Measurements from ENCODE around the gene SDK1. TPM values are rescaled to one million over a fixed set of nuclear protein-coding genes. Genes with fewer than 3 reads are reported as not detected.

Gene SDK1
- total and polyA plus RNA-seq, 11 donors = 2.2 to 5.8 (median 3.4) TPM

GRCh38 chr7:4135301-4135700, 834.2 kb downstream of the SDK1 start:
- no peak for DNase-seq
- Histone ChIP-seq H3K36me3 (no peaks in the 10 kb centered on the region), H3K4me3 (no peak overlapping the region), H3K9me3 (no peaks in the 10 kb centered on the region), H3K27ac (no peak overlapping the region), H3K27me3 (no peaks in the 10 kb centered on the region), H3K4me1 (no peaks in the 10 kb centered on the region)
- TF ChIP-seq POLR2A (IDR thresholded peaks at IDR 0.05) = no peak
- TF ChIP-seq, protein P1, sequence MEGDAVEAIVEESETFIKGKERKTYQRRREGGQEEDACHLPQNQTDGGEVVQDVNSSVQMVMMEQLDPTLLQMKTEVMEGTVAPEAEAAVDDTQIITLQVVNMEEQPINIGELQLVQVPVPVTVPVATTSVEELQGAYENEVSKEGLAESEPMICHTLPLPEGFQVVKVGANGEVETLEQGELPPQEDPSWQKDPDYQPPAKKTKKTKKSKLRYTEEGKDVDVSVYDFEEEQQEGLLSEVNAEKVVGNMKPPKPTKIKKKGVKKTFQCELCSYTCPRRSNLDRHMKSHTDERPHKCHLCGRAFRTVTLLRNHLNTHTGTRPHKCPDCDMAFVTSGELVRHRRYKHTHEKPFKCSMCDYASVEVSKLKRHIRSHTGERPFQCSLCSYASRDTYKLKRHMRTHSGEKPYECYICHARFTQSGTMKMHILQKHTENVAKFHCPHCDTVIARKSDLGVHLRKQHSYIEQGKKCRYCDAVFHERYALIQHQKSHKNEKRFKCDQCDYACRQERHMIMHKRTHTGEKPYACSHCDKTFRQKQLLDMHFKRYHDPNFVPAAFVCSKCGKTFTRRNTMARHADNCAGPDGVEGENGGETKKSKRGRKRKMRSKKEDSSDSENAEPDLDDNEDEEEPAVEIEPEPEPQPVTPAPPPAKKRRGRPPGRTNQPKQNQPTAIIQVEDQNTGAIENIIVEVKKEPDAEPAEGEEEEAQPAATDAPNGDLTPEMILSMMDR (IDR thresholded peaks at IDR 0.05) = no peak
- WGBS, 4 donors = 84 to 90% (median 86%) methylated on average over 12 of the region's 12 CpGs
- no peak for ATAC-seq
- intact Hi-C loops (cut with DNase I) = no loop called here

DNA sequence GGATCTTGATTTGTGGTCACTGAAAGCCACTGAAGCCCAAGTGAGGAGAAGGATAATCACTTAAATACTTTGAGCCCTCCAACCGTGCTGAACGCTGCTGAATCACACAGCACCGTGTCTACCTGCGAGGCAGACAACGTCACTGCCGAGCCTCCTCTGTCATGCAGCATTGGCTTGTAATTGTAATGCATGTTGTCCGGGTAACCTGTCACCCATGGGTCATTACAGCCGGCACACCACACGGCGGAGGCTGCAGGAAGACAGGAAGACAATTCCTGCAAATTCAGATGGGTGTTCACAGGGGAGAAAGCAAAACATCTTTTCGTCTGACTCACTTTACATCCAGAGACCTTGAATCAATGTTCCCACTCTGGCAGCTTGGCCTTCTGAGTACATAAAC, 835.0 kb downstream of the SDK1 start:
- Histone ChIP-seq H3K9me3 (no peaks in the 10 kb centered on the region), H3K36me3 (no peaks in the 10 kb centered on the region), H3K4me1 (no peaks in the 10 kb centered on the region), H3K4me3 (no peak overlapping the region), H3K27ac (no peak overlapping the region), H3K27me3 (no peaks in the 10 kb centered on the region)
- intact Hi-C loops (cut with DNase I) = no loop called here
- TF ChIP-seq, protein P1 (IDR thresholded peaks at IDR 0.05) = no peak
- TF ChIP-seq POLR2A (IDR thresholded peaks at IDR 0.05) = no peak
- DNase-seq (no peak), ATAC-seq (no peak)
- WGBS, 4 donors = 61 to 79% (median 71%) methylated on average over 11 of the region's 11 CpGs

DNA sequence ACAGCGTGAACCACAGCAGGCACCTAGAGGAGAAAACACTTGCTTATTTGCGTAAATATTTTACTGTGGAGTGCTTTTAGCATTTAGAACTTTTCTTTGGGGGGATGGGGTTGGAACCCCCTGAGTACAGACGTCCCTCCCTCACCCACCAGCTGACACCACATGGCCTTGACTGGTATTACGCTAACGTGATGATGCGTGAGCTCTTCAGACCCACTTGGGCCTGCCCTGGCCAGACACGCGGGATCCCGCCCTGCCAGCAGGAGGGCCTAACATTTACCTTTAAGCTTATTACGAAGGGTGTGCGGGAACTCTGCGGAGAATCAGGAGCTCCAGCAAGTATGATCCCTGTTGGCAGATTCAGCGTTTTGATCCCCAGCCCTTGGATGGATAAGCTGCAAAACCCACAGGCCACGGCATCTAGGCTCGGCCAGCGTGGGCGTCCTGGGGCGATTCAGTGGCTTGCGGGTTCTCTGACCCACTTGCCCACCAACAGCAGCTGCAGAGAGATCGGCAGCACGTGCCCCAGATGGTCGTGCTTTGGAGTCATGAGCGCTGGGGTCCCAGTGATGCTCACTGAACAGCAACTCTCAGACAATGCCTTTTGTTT, 835.6 kb downstream of the SDK1 start:
- intact Hi-C loops (cut with DNase I) = no loop called here
- WGBS, 4 donors = 79 to 91% (median 89%) methylated on average over 23 of the region's 23 CpGs
- DNase-seq = no peak
- no peak overlapping the region for H3K4me3 ChIP-seq
- ATAC-seq = no peak
- H3K36me3 ChIP-seq = no peaks in the 10 kb centered on the region
- no peaks in the 10 kb centered on the region for H3K27me3 ChIP-seq
- no peak overlapping the region for H3K27ac ChIP-seq
- H3K4me1 ChIP-seq = no peaks in the 10 kb centered on the region
- no peak for TF ChIP-seq POLR2A (IDR thresholded peaks at IDR 0.05)
- TF ChIP-seq, protein P1 (IDR thresholded peaks at IDR 0.05) = no peak
- H3K9me3 ChIP-seq = no peaks in the 10 kb centered on the region

DNA sequence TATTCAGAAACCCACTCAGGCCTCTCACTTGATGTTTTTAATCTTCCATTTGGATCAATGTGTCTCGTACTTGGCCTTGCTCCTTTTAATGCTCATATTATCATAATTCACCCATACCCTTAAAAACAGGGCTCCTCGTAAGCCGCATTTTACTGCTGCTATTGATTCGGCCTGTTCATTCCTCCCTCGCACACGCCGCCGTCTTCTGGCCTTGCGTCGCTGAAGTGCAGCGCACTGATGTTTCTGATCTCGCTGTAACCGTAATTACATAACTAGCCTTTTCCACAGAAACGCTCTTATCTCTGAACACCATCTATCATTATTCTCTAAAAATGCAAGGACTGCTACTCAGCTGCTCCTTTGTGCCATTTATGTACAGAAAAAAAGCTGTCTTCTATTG, 836.5 kb downstream of the SDK1 start:
- H3K36me3 ChIP-seq = no peaks in the 10 kb centered on the region
- H3K4me1 ChIP-seq = no peaks in the 10 kb centered on the region
- WGBS, 4 donors = 92 to 95% (median 93%) methylated on average over 14 of the region's 14 CpGs
- H3K9me3 ChIP-seq = no peaks in the 10 kb centered on the region
- intact Hi-C loops (cut with DNase I) = no loop called here
- DNase-seq (no peak), ATAC-seq (no peak)
- H3K4me3 ChIP-seq = no peak overlapping the region
- no peak for TF ChIP-seq POLR2A (IDR thresholded peaks at IDR 0.05)
- TF ChIP-seq, protein P1 (IDR thresholded peaks at IDR 0.05) = no peak
- H3K27ac ChIP-seq = no peak overlapping the region
- no peaks in the 10 kb centered on the region for H3K27me3 ChIP-seq
